Stimulated activated CD4-positive, alpha-beta T cell treated with anti-CD3 and anti-CD28 coated beads, TNF-alpha, amount 100 ng/mL, for 1 hour (primary cell): ENCODE data around the gene PCDHB2.
"Not testable (repeated sequence)": the region's sequence is repeated elsewhere in the genome, so short reads cannot be mapped to it uniquely, and the experiment has no call there.

Experiments used
- DNase-seq, 3 donors: peaks; one replicate each; pipeline ENCODE4 v3.0.0-alpha.2; 2020; ENCODE audit warnings: low read depth in 3 of 3, low spot score in 1 of 3

PCDHB2 gene

DNA sequence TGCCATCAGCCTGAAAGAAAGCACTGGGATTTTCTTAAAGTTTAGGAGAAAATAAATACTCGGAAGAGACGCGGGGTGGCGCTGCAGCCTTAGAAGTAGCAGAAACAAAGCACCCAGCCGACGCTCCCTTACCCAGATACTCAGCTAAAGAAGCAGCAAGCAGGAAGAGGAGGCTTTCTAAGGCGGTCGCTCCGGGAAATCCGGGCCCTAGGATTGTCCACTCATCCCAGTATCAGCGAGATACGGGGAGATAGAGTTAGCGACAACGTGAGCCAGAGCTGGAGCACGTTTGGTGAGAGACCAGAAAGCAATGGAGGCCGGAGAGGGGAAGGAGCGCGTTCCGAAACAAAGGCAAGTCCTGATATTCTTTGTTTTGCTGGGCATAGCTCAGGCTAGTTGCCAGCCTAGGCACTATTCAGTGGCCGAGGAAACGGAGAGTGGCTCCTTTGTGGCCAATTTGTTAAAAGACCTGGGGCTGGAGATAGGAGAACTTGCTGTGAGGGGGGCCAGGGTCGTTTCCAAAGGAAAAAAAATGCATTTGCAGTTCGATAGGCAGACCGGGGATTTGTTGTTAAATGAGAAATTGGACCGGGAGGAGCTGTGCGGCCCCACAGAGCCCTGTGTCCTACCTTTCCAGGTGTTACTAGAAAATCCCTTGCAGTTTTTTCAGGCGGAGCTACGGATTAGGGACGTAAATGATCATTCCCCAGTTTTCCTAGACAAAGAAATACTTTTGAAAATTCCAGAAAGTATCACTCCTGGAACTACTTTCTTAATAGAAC, at the start of gene PCDHB2:
Gene PCDHB2 (plus strand): TSS at position 135 of the 782 bp plus-strand sequence. CDS start 176 bp downstream, at position 311.
- DNase-seq = no peak

GRCh38 chr5:141050622-141051520, 43.5 kb upstream of the PCDHB2 start, which contains the start of gene PCDHB1:
Gene PCDHB1, plus strand, starts transcription at chr5:141051374. Its CDS starts 97 bp downstream, at chr5:141051471.
- DNase-seq = no peak

- DNase-seq = no peak
Observed at GRCh38 chr5:141051521-141051866, 42.9 kb upstream of the PCDHB2 start.

DNA sequence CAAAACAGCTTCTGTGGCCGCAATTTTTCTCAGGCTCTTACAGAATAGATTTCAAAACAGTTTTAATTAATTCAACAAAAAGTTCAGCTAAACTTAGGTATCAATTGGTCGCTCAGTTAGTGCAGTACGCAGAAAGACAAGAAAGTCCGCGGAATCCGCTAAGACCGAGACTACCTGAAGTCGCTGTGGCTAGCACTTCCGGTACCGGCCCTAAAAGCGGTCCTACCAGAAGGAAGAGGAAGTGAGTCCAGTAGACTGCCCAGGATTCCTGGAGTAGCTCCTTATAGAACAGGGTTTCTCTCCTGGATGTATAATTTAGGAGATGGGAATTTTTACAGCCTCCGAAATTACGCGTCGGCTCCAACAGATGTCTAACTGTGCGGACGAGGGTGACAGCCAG, 16.6 kb upstream of the PCDHB2 start:
- no peak for DNase-seq

DNA sequence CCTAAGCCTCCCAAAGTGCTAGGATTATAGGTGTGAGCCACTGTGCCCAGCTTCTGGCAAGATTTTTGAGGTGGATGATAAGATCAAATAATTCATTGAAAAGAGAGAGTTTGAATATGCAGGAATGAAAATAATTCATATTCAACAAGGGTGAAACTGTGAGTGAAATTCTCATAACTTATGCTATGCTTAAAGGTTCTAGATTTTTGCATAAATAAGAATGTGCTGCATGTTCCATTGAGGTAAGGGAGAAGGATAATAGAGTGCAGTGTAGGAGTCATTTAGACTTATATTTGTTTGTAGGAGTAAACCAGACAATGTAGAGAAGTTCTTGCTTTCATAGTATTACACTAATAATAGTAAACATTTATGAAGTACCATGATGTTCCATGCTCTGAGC, 12.2 kb upstream of the PCDHB2 start:
- DNase-seq = no peak

- DNase-seq = peak in 2 of 3 donors; percentile 2
Observed at GRCh38 chr5:141084487-141084989, 9.9 kb upstream of the PCDHB2 start.

- no peak for DNase-seq
Observed at GRCh38 chr5:141095263-141095641, 837 bp downstream of the PCDHB2 start.

- not testable (repeated sequence) for DNase-seq
Observed at GRCh38 chr5:141096181-141096580, 1.8 kb downstream of the PCDHB2 start.

DNA sequence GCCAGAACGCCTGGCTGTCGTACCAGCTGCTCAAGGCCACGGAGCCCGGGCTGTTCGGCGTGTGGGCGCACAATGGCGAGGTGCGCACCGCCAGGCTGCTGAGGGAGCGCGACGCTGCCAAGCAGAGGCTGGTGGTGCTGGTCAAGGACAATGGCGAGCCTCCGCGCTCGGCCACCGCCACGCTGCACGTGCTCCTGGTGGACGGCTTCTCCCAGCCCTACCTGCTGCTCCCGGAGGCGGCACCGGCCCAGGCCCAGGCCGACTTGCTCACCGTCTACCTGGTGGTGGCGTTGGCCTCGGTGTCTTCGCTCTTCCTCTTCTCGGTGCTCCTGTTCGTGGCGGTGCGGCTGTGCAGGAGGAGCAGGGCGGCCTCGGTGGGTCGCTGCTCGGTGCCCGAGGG, 2.2 kb downstream of the PCDHB2 start:
- DNase-seq = not testable (repeated sequence)

GRCh38 chr5:141100243-141100805, 5.9 kb downstream of the PCDHB2 start, which contains the start of gene PCDHB3:
Gene PCDHB3, plus strand, starts transcription at chr5:141100473. Its CDS starts 177 bp downstream, at chr5:141100650.
- no peak for DNase-seq

GRCh38 chr5:141101059-141101458, 6.6 kb downstream of the PCDHB2 start:
- no peak for DNase-seq

GRCh38 chr5:141102070-141102469, 7.7 kb downstream of the PCDHB2 start:
- DNase-seq = not testable (repeated sequence)

- not testable (repeated sequence) for DNase-seq
Observed at GRCh38 chr5:141102471-141102870, 8.1 kb downstream of the PCDHB2 start.

DNA sequence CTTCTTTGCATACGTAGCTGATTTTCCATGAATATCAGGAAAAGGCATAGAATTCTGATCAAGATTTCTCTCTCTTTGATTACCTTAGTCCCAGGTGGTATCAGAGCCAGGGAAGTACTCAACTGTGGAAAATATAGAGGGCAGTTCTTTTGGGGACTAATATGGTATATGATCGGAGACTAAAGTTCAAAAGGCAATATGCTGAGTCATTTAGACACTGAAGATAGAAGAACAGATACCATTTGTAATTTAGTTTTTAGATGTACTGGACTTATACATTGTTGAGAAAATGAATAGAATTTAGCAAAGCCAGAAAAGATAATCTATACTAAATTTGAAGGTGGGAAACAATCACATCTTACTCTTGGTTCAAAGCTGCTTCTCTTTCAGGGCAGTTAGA, 10.9 kb downstream of the PCDHB2 start:
- DNase-seq = no peak

GRCh38 chr5:141119250-141119649, 24.8 kb downstream of the PCDHB2 start:
- no peak for DNase-seq

DNA sequence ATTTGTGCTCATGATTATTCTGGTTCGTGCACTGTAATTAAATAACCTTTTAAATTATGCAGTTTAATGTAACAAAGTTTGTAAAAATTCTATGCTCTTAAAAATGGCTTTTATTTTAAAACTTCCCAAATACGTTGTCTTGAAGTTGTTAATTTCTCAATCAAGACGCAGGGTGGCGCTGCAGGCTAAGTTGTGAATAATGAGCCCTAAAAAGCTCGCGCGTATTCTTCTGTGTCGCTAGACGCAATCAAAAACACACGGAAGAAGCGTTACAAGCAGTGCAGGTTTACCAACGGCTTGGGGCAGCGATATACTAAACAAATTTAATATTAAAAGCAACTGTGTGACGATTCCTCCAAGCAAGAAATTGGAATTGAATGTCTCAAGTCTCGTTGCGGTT, 27.1 kb downstream of the PCDHB2 start, which contains the start of gene PCDHB4:
Gene PCDHB4 (plus strand): TSS at position 256 of the 400 bp plus-strand sequence. CDS start 181 bp downstream, outside the sequence.
- DNase-seq = no peak

- no peak for DNase-seq
Observed at GRCh38 chr5:141121985-141122384, 27.6 kb downstream of the PCDHB2 start.

- DNase-seq = not testable (repeated sequence)
Observed at GRCh38 chr5:141123396-141124135, 29.2 kb downstream of the PCDHB2 start.

DNA sequence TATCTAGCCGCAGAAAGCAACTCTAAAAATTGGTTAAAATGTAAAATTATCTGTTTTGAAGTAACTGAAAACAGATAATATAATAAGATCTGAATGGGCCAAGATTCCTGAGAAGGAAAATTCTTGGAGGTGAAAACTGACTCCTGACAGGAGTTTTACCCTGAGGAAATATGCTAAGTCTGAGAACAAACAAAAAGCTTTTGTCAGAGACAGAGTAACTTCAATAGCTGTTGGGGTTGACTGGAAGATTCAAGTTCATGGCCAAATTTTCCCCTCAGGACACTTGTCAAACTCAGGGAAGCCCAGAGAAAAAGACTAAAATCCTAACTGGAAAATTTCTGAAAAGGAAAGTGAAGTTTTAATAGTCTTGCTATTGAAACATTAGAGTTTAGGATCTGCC, 32.9 kb downstream of the PCDHB2 start:
- DNase-seq = no peak

DNA sequence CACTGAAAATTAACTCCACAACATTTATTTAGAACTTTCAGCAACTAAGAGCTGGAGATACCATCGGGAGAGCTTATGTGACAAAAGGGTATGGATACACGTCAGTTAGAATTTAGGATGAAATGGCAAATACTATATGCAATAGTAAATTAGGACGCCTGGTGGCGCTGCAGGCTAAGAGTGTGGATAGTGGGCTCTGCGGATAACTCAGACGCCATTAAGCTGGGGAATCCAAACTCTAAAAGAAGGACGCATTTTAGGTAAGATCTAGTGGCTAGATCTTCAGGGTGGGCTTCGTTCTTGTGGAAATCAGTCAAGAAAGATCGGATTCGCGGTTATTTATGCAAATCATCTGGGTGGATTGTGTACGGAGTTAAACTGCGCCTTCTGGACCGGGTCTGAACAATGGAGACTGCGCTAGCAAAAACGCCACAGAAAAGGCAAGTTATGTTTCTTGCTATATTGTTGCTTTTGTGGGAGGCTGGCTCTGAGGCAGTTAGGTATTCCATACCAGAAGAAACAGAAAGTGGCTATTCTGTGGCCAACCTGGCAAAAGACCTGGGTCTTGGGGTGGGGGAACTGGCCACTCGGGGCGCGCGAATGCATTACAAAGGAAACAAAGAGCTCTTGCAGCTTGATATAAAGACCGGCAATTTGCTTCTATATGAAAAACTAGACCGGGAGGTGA, 40.8 kb downstream of the PCDHB2 start, which contains the start of gene PCDHB5:
Gene PCDHB5 (plus strand): TSS at position 177 of the 688 bp plus-strand sequence. CDS start 229 bp downstream, at position 406.
- no peak for DNase-seq
